HG02759 (cell line): Measurements from ENCODE around the gene DNMBP.
"Not testable (repeated sequence)": the region's sequence is repeated elsewhere in the genome, so short reads cannot be mapped to it uniquely, and the experiment has no call there.

Experiments used
- ATAC-seq: cut with Tn5 transposase; IDR thresholded peaks from one replicate; pipeline ENCODE4 v1.9.1; 2021; ENCODE audit warnings: mild to moderate bottlenecking, moderate library complexity; ENCODE audit not compliant: unreplicated experiment

The DNMBP gene

DNA sequence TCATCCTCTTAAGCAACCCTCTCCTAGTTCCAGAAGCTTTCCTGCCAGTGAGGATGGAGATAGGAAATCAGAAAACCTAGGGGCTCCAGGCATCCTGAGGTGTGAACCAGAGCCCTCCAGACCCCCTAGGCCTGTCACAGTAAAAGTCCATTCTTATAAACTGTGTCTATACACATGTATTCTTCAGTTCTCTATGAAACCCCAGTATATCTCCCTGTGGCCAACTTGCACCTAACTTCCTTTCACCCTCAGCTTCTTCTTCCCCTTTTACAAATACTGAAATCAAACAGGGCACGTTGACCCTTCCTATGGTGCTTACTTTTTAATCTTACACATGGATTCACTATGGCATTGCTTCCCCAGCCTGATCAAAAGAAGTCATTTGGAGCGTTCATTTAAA lies 168.9 kb downstream of the DNMBP start:
- not testable (repeated sequence) for ATAC-seq

DNA sequence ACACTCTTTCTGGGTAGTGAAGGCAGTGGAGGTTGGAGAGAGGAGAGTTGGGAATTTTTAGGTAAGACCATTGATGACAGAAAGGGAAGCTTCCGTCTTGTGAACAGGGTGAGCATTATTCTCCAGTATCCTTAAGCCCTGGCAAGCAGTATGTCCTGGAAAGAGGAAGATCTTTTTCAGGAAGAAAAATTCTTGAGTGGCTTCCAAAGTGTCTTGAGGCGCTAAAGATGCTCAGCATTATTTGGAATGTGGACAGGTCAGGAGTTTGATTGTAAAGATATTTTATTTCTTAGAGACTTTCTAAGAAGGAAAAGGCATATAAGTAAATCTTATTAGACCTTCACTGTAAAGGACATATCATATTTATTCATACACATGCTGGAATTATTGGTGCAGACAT lies 173.0 kb downstream of the DNMBP start:
- ATAC-seq: no peak

DNA sequence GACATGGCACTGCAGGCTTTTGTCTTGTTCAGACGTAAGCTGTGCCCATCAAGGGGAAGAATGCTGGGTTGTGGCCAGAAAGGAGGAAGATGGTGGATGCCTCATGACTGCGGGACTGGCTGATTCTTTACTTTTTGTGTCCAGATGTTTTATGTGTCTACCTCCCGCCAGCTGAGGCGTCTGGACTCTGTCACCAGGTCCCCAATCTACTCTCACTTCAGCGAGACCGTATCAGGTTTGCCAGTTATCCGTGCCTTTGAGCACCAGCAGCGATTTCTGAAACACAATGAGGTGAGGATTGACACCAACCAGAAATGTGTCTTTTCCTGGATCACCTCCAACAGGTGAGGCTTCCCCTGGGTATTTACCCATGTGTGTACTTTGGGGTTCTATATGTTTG lies 173.8 kb downstream of the DNMBP start:
- no peak for ATAC-seq

DNA sequence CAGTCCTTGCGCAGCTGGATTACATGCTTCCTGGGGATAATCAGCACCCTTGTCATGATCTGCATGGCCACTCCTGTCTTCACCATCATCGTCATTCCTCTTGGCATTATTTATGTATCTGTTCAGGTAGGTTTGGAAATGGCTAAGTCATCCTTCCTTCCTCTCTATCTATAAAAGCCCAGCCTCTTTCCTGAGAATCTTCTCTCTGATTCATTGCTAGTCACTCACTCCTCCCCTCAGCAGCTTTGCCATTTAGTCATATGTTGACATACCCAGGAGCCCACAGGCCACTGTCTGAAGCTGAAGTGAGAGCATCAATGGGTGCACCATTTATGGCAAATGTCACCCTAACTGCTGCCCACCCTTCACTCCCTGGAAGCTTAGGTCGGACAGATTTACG lies 175.3 kb downstream of the DNMBP start:
- ATAC-seq: no peak

DNA sequence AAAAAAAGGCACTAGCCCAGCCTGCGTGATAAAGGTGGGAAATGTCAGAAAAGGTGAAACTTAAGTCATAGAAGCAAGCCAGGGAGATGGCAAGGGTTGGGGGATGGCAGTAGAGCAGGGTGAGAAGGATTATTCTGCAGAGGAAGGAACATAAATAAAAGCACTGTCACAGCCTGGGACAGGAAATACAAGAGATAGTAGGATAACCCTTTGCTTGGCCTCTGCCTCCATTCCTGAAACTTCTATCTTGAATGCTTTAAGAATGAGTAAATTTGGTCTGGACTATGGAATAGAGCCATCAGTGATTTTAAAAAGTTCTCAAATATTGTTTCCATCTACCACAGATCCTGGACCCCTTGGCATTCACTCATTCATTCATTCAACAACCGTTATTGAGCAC lies 177.3 kb downstream of the DNMBP start:
- ATAC-seq: no peak

DNA sequence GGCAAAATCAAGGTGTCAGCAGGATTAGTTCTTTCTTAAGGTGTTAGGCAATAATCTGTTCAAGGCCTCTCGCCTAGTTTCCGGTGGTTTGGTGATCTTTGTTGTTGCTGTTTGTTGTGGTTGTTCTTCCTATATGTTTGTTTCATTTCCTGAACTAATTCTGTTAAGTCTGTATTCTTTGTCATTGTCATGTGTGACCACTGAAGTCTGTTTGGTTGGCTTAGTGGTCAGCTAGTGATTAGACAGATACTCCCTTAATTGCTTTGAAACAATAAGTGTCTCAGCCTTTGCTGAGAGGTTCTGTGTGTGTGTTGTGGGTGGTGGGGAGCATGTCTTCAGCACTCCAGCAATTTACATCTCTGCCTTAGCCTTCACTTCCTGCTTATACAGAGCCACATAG lies 181.3 kb downstream of the DNMBP start:
- no peak for ATAC-seq

DNA sequence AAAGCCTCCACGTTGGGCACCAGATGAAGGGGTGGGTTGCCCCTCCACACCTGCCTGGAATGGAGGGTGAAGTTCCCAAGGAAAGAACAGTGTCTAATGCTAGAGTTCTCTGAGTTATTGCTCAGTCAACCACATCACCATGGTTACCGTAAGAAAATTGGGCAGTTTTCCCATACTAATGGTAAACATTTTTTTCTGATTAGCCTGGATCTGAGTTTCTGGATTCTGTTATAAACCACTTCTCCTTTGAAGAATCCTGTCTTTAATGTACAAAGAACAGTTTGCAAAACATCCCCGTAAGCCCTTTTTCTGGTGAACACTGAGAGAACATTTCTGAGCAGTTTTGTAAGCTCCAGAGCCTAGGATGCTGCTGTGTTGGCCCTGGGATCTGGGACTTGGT lies 181.8 kb downstream of the DNMBP start:
- ATAC-seq: no peak
